ENCODE results near the gene FAHD2B. TPM values are rescaled to one million over a fixed set of nuclear protein-coding genes. Genes with fewer than 3 reads are reported as not detected.
"Not testable (repeated sequence)": the region's sequence is repeated elsewhere in the genome, so short reads cannot be mapped to it uniquely, and the experiment has no call there.

FAHD2B gene
- total RNA-seq, 1 experiment from 2014 or later, result 34.5 TPM

- Histone ChIP-seq H3K79me1 (ENCODE audit: insufficient read depth, low read depth, low read length, poor library complexity, severe bottlenecking) (no peaks in the 10 kb centered on the region), H2AK5ac (ENCODE audit: insufficient read length, low read length) (no peak overlapping the region), H3K4me2 (ENCODE audit: insufficient read depth, insufficient read length, low read length) (peak overlapping the region; percentile 58), H3K23me2 (ENCODE audit: insufficient read length, low read depth, low read length, poor library complexity, severe bottlenecking) (no peaks in the 10 kb centered on the region), H2BK20ac (ENCODE audit: low read depth, low read length, poor library complexity, severe bottlenecking) (no peak overlapping the region), H4K5ac (ENCODE audit: insufficient read length, low read depth, low read length) (no peak overlapping the region), H3T11ph (ENCODE audit: low read length) (no peak overlapping the region), H2BK15ac (ENCODE audit: low read depth, low read length) (no peak overlapping the region), H3K27me3 (ENCODE audit: insufficient read depth, low read length) (no peaks in the 10 kb centered on the region), H3K23ac (ENCODE audit: insufficient read length, low read depth, low read length) (no peak overlapping the region), H2BK5ac (ENCODE audit: insufficient read length, low read length) (no peak overlapping the region), H3K18ac (ENCODE audit: insufficient read length, low read depth, low read length) (no peak overlapping the region), H2AFZ (ENCODE audit: low read length) (no peak overlapping the region), H3K9me3 (ENCODE audit: control insufficient read depth, low read depth, low read length) (no peaks in the 10 kb centered on the region), H2BK12ac (ENCODE audit: insufficient read length, low read depth, low read length) (no peak overlapping the region), H3K9ac (ENCODE audit: extremely low read depth, insufficient read length, low read length) (no peak overlapping the region), H4K8ac (replicated peaks; ENCODE audit: insufficient read length, low read depth, low read length) (no peak overlapping the region), H3K4me1 (ENCODE audit: insufficient read depth, low read length) (no peaks in the 10 kb centered on the region), H2BK120ac (ENCODE audit: low read depth, low read length, poor library complexity, severe bottlenecking) (no peak overlapping the region), H3K79me2 (ENCODE audit: insufficient read depth, low read length) (no peaks in the 10 kb centered on the region), H4K20me1 (ENCODE audit: control insufficient read depth, insufficient read depth, insufficient read length) (no peaks in the 10 kb centered on the region), H3K14ac (ENCODE audit: insufficient read depth, low read length) (no peak overlapping the region), H3K27ac (ENCODE audit: insufficient read length, low read depth, low read length) (no peak overlapping the region), H3K4ac (ENCODE audit: low read depth, low read length) (no peak overlapping the region), H3K56ac (ENCODE audit: insufficient read length, low read depth, low read length) (no peak overlapping the region), H4K91ac (ENCODE audit: insufficient read length, low read depth, low read length) (no peak overlapping the region)
- Mint-ChIP-seq H3K36me3 (ENCODE audit: insufficient read depth in 1 of 3, low read depth in 3 of 3) (peaks cover 0 to under 1% (median 0%) of the 10 kb centered on the region in 3 experiments; a peak in 2 of 7 replicates), H3K4me1 (peaks cover 6 to 7% of the 10 kb centered on the region in 2 experiments), H3K9me3 (peaks cover 5 to 9% of the 10 kb centered on the region in 2 experiments), H3K4me3 (peak overlapping the region; percentile 70 to 83), H3K27ac (no peak overlapping the region; a peak in 1 of 7 replicates), H3K27me3 (ENCODE audit: low read depth) (peaks cover 10% of the 10 kb centered on the region)
- no CpG with 5 or more reads among the region's 12 CpGs for WGBS (ENCODE audit: extremely low coverage, insufficient read length, low lambda C conversion rate)
- no peak for TF ChIP-seq CTCF (conservative IDR thresholded peaks at IDR 0.05)
- DNase-seq, result no peak
These were observed 979 bp upstream of the FAHD2B start for GRCh38 chr2:97095661-97096060.

- H3K36me3 Mint-ChIP-seq (ENCODE audit: insufficient read depth in 1 of 3, low read depth in 3 of 3); H4K20me1 ChIP-seq (ENCODE audit: control insufficient read depth, insufficient read depth, insufficient read length); H2BK120ac ChIP-seq (ENCODE audit: low read depth, low read length, poor library complexity, severe bottlenecking); H2BK5ac ChIP-seq (ENCODE audit: insufficient read length, low read length); H3K79me2 ChIP-seq (ENCODE audit: insufficient read depth, low read length); H3K4me1 ChIP-seq (ENCODE audit: insufficient read depth, low read length); H2BK20ac ChIP-seq (ENCODE audit: low read depth, low read length, poor library complexity, severe bottlenecking); H3K23me2 ChIP-seq (ENCODE audit: insufficient read length, low read depth, low read length, poor library complexity, severe bottlenecking); H3T11ph ChIP-seq (ENCODE audit: low read length); H2AK5ac ChIP-seq (ENCODE audit: insufficient read length, low read length); H3K4me1 Mint-ChIP-seq; H3K4ac ChIP-seq (ENCODE audit: low read depth, low read length); H3K27ac ChIP-seq (ENCODE audit: insufficient read length, low read depth, low read length); H3K18ac ChIP-seq (ENCODE audit: insufficient read length, low read depth, low read length); H3K27me3 ChIP-seq (ENCODE audit: insufficient read depth, low read length); H2AFZ ChIP-seq (ENCODE audit: low read length); H4K5ac ChIP-seq (ENCODE audit: insufficient read length, low read depth, low read length); H4K91ac ChIP-seq (ENCODE audit: insufficient read length, low read depth, low read length); H3K79me1 ChIP-seq (ENCODE audit: insufficient read depth, low read depth, low read length, poor library complexity, severe bottlenecking); H2BK12ac ChIP-seq (ENCODE audit: insufficient read length, low read depth, low read length); H3K56ac ChIP-seq (ENCODE audit: insufficient read length, low read depth, low read length); H3K14ac ChIP-seq (ENCODE audit: insufficient read depth, low read length); H3K27me3 Mint-ChIP-seq (ENCODE audit: low read depth); H3K23ac ChIP-seq (ENCODE audit: insufficient read length, low read depth, low read length); H3K27ac Mint-ChIP-seq; DNase-seq; H3K9me3 ChIP-seq (ENCODE audit: control insufficient read depth, low read depth, low read length); H3K9ac ChIP-seq (ENCODE audit: extremely low read depth, insufficient read length, low read length); H3K9me3 Mint-ChIP-seq; H4K8ac ChIP-seq (replicated peaks; ENCODE audit: insufficient read length, low read depth, low read length); H2BK15ac ChIP-seq (ENCODE audit: low read depth, low read length): not testable (repeated sequence)
- H3K4me2 ChIP-seq (ENCODE audit: insufficient read depth, insufficient read length, low read length), result peak overlapping the region; percentile 30
- no CpG with 5 or more reads among the region's 33 CpGs for WGBS (ENCODE audit: extremely low coverage, insufficient read length, low lambda C conversion rate)
- H3K4me3 Mint-ChIP-seq, result peak overlapping the region; percentile 53 to 70; a peak in 4 of 5 replicates
These were observed 505 bp downstream of the FAHD2B start for GRCh38 chr2:97093983-97094771.
